GM12878 (cell line): ENCODE measurements around the gene ICAM4. TPM values are rescaled to one million over a fixed set of nuclear protein-coding genes. Genes with fewer than 3 reads are reported as not detected.

Source experiments
- ATAC-seq: fragments of 200-7000 bp; cut with Tn5 transposase; 3 replicates; pipeline ENCODE4 v1.9.1; 2020; ENCODE audit warnings: mild to moderate bottlenecking, moderate library complexity
- BruUV-seq: library from RNA; stranded (reverse); fragments of 400-500 nt; replicated peaks from 2 replicates; lab custom pipeline; 2021; lab: Mats Ljungman, UMichigan
- CTCF ChIA-PET: fragments of 300-600 bp; sonication (Branson Sonifier 250); formaldehyde crosslinking; extraction: SDS; loops from one replicate; lab custom pipeline; 2021; ENCODE audit warnings: inconsistent platforms; lab: Yijun Ruan, JAX
- POLR2A ChIA-PET: fragments of 350-600 bp; formaldehyde crosslinking; extraction: SDS; loops from one replicate; lab custom pipeline; 2021; ENCODE audit warnings: inconsistent platforms; lab: Charles Lee
- RAD21 ChIA-PET: fragments of 300-600 bp; sonication (Branson Sonifier 250); formaldehyde crosslinking; loops from one replicate; lab custom pipeline; 2023; ENCODE audit warnings: antibody characterized with exemption; ENCODE audit not compliant: unreplicated experiment; lab: Charles Lee
- SMC1A ChIA-PET: fragments of 300-600 bp; sonication (Branson Sonifier 250); formaldehyde crosslinking; loops from one replicate; lab custom pipeline; 2023; ENCODE audit not compliant: unreplicated experiment, uncharacterized antibody; lab: Charles Lee
- DNase-seq: peaks from one replicate; pipeline ENCODE4 v3.0.0-alpha.2; 2011; ENCODE audit warnings: low read depth, low spot score
- FAIRE-seq: peaks from 3 replicates; lab custom pipeline; 2011; peaks lifted over from hg19 to GRCh38; lab: Jason Lieb, UNC
- H2AFZ ChIP-seq: 2 replicates; pipeline ENCODE4 v1.6.0; 2011; ENCODE audit warnings: low read depth, low read length, control low read depth; ENCODE audit not compliant: control insufficient read depth
- H3K27ac ChIP-seq: 2 replicates; pipeline ENCODE4 v1.5.1; 2011; ENCODE audit warnings: control low read depth; ENCODE audit not compliant: control insufficient read depth, insufficient read depth
- H3K27me3 ChIP-seq, 2 experiments: replicated peaks in 1 of 2; 2 replicates each; pipeline versions ENCODE4 v1.6.0 to v1.6.1; 2011; ENCODE audit warnings: low read length in 1 of 2; ENCODE audit not compliant: control insufficient read depth in 2 of 2, insufficient read depth in 2 of 2
- H3K36me3 ChIP-seq, 2 experiments: 2 replicates each; pipeline ENCODE4 v1.5.1; 2011; ENCODE audit warnings: low read length in 1 of 2; ENCODE audit not compliant: control insufficient read depth in 2 of 2, insufficient read depth in 2 of 2
- H3K4me1 ChIP-seq: 2 replicates; pipeline ENCODE4 v1.6.1; 2011; ENCODE audit warnings: mild to moderate bottlenecking, low read length, moderate library complexity, mixed read lengths; ENCODE audit not compliant: control insufficient read depth, insufficient read depth
- H3K4me2 ChIP-seq: 2 replicates; pipeline ENCODE4 v1.6.0; 2011; ENCODE audit warnings: control low read depth; ENCODE audit not compliant: control insufficient read depth, insufficient read depth
- H3K4me3 ChIP-seq: fragments of 200-600 bp; sonication (generic); 2 replicates; pipeline ENCODE4 v1.5.1; 2016
- H3K79me2 ChIP-seq: 2 replicates; pipeline ENCODE4 v1.6.0; 2011; ENCODE audit warnings: low read length; ENCODE audit not compliant: control insufficient read depth, insufficient read depth
- H3K9ac ChIP-seq: 2 replicates; pipeline ENCODE4 v1.8.0; 2011; ENCODE audit warnings: low read length, control low read depth, mixed read lengths; ENCODE audit not compliant: control insufficient read depth, insufficient read depth
- H3K9me3 ChIP-seq: replicated peaks from 3 replicates; pipeline ENCODE4 v1.5.1; 2011; ENCODE audit warnings: mild to moderate bottlenecking, low read length; ENCODE audit not compliant: control insufficient read depth, insufficient read depth
- H4K20me1 ChIP-seq: 2 replicates; pipeline ENCODE4 v1.6.0; 2011; ENCODE audit not compliant: control insufficient read depth, insufficient read depth
- ATF7 ChIP-seq: fragments of 450-650 bp; IDR thresholded peaks from 2 replicates; pipeline ENCODE4 v1.6.1; 2016; ENCODE audit warnings: low read depth, mild to moderate bottlenecking
- BACH1 ChIP-seq: fragments of 450-650 bp; IDR thresholded peaks from 2 replicates; pipeline ENCODE4 v1.6.1; 2017; ENCODE audit warnings: mild to moderate bottlenecking, borderline replicate concordance
- CBX5 ChIP-seq: sonication (generic); IDR thresholded peaks from 2 replicates; pipeline ENCODE4 v1.6.1; 2016; ENCODE audit warnings: low read depth, moderate library complexity, mild to moderate bottlenecking, inconsistent platforms
- CHD1 ChIP-seq: IDR thresholded peaks from 2 replicates; pipeline ENCODE4 v1.6.1; 2012; ENCODE audit warnings: low read depth, low read length, improper control_type of control experiment
- CHD2 ChIP-seq: IDR thresholded peaks from 2 replicates; pipeline ENCODE4 v1.6.1; 2011; ENCODE audit warnings: low read depth, low read length, improper control_type of control experiment, borderline replicate concordance
- CREB1 ChIP-seq: IDR thresholded peaks from 2 replicates; pipeline ENCODE4 v1.6.1; 2012; ENCODE audit warnings: low read depth, mild to moderate bottlenecking, inconsistent platforms
- CREM ChIP-seq: IDR thresholded peaks from 2 replicates; pipeline ENCODE4 v1.6.1; 2014; ENCODE audit warnings: antibody characterized with exemption, low read depth
- FOS ChIP-seq: IDR thresholded peaks from 3 replicates; pipeline ENCODE4 v1.6.1; 2011; ENCODE audit warnings: borderline replicate concordance; ENCODE audit not compliant: insufficient read length; ENCODE audit errors: extremely low read depth
- FOXM1 ChIP-seq: IDR thresholded peaks from 2 replicates; pipeline ENCODE4 v1.6.1; 2012; ENCODE audit warnings: low read depth, mild to moderate bottlenecking, inconsistent platforms, low read length, moderate library complexity
- MTA2 ChIP-seq: fragments of 450-650 bp; IDR thresholded peaks from 2 replicates; pipeline ENCODE4 v1.6.1; 2016; ENCODE audit warnings: low read depth, mild to moderate bottlenecking, moderate library complexity
- MTA3 ChIP-seq: IDR thresholded peaks from 2 replicates; pipeline ENCODE4 v1.6.1; 2012; ENCODE audit warnings: low read length, inconsistent platforms, borderline replicate concordance
- MYC ChIP-seq: IDR thresholded peaks from 2 replicates; pipeline ENCODE4 v1.6.1; 2011; ENCODE audit warnings: mild to moderate bottlenecking, low read length, moderate library complexity, inconsistent platforms; ENCODE audit not compliant: insufficient read depth, insufficient replicate concordance, insufficient read length, severe bottlenecking
- NBN ChIP-seq: fragments of 450-650 bp; IDR thresholded peaks from 2 replicates; pipeline ENCODE4 v1.6.1; 2016
- NFXL1 ChIP-seq: fragments of 450-650 bp; IDR thresholded peaks from 2 replicates; pipeline ENCODE4 v1.6.1; 2017; ENCODE audit warnings: antibody characterized with exemption, mild to moderate bottlenecking, borderline replicate concordance
- NR2F1 ChIP-seq: fragments of 450-650 bp; conservative IDR thresholded peaks from 2 replicates; pipeline ENCODE4 v1.6.1; 2017; ENCODE audit warnings: mild to moderate bottlenecking
- RB1 ChIP-seq: fragments of 450-650 bp; formaldehyde crosslinking; IDR thresholded peaks from 2 replicates; pipeline ENCODE4 v1.6.1; 2017; ENCODE audit warnings: mild to moderate bottlenecking, borderline replicate concordance
- SMC3 ChIP-seq: IDR thresholded peaks from 2 replicates; pipeline ENCODE4 v1.6.1; 2011; ENCODE audit warnings: low read length, improper control_type of control experiment, borderline replicate concordance
- SRF ChIP-seq, 2 experiments: IDR thresholded peaks; 2 replicates each; pipeline ENCODE4 v1.6.1; 2011; ENCODE audit warnings: low read depth in 2 of 2, low read length in 2 of 2, mild to moderate bottlenecking in 1 of 2, moderate library complexity in 1 of 2
- TCF12 ChIP-seq: IDR thresholded peaks from 2 replicates; pipeline ENCODE4 v1.6.1; 2011; ENCODE audit warnings: low read depth, mild to moderate bottlenecking, low read length
- YY1 ChIP-seq: IDR thresholded peaks from 2 replicates; pipeline ENCODE4 v1.6.1; 2011; ENCODE audit warnings: low read depth, mild to moderate bottlenecking, low read length
- ZNF24 ChIP-seq: fragments of 450-650 bp; IDR thresholded peaks from 2 replicates; pipeline ENCODE4 v1.6.1; 2017; ENCODE audit warnings: antibody characterized with exemption, mild to moderate bottlenecking
- ZNF274 ChIP-seq: IDR thresholded peaks from one replicate; pipeline ENCODE4 v1.8.0; 2011; ENCODE audit not compliant: insufficient read length, insufficient read depth
- WGBS: methylation state at CpG from one replicate; pipeline ENCODE4 v1.1.6; 2016; ENCODE audit warnings: low lambda C conversion rate; ENCODE audit not compliant: insufficient replicate concordance, insufficient coverage; ENCODE audit errors: missing lambda C conversion rate; 5-methylcytosine and 5-hydroxymethylcytosine counted together
- in situ Hi-C: fragments of 300-500 bp; cut with MboI; formaldehyde crosslinking; loops from 9 replicates; pipeline ENCODE4 v1.14.3; 2018; ENCODE audit warnings: mixed read lengths
- intact Hi-C: fragments of 100-400 bp; cut with micrococcal nuclease; formaldehyde crosslinking; loops from one replicate; pipeline ENCODE4 v1.14.2; 2022; ENCODE audit not compliant: unreplicated experiment
- polyA plus RNA-seq, 11 experiments: library from polyadenylated mRNA; depleted of rRNA in 4 of 11; unstranded in 6 of 11; stranded (reverse) in 5 of 11; fragments of >200 nt; fragmentation: Nextera tagmentation in 4 of 11; fragmentation: Illumina TruSeq in 1 of 11; extraction: Ambion mirVana in 4 of 11; extraction: Trizol in 1 of 11; gene quantifications; 1 replicate in 1 of 11; 2 replicates in 10 of 11; pipeline versions ENCODE4 v1.2.1 to v1.2.3, GENCODE V29; 2011 to 2016; ENCODE audit warnings: inconsistent platforms in 2 of 11, missing spikeins in 2 of 11, low read depth in 1 of 11
- total RNA-seq, 4 experiments: library from RNA; depleted of rRNA in 3 of 4; stranded (reverse); fragments of >200 nt in 3 of 4; fragmentation: Illumina TruSeq in 1 of 4; extraction: Trizol in 1 of 4; gene quantifications; 2 replicates each; pipeline versions ENCODE4 v1.2.1 to v1.2.3, GENCODE V29; 2013 to 2021
- TF ChIP-seq, protein P1 (sequence below): fragments of 450-650 bp; conservative IDR thresholded peaks from 2 replicates; pipeline ENCODE4 v1.6.1; 2017; ENCODE audit warnings: mild to moderate bottlenecking, moderate library complexity
- TF ChIP-seq, protein P2 (sequence below): IDR thresholded peaks from 2 replicates; pipeline ENCODE4 v1.6.1; 2011; ENCODE audit warnings: low read depth, mild to moderate bottlenecking, low read length, moderate library complexity, borderline replicate concordance; ENCODE audit errors: extremely low read depth

The ICAM4 gene
- total and polyA plus RNA-seq, 10 of the 15 experiments (the other 5 are each of a cell fraction or from before 2014, with no cell fraction given), result 0.31 to 5.1 (median 1.7) TPM

DNA sequence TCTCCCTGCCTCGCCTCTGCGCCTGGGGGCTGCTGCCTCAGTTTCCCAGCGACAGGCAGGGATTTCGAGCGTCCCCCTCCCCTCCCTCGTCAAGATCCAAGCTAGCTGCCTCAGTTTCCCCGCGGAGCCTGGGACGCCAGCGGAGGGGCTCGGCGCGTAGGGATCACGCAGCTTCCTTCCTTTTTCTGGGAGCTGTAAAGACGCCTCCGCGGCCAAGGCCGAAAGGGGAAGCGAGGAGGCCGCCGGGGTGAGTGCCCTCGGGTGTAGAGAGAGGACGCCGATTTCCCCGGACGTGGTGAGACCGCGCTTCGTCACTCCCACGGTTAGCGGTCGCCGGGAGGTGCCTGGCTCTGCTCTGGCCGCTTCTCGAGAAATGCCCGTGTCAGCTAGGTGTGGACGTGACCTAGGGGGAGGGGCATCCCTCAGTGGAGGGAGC is 16.6 kb upstream of the ICAM4 start:
- H3K36me3 ChIP-seq, result peaks cover 5 to 10% of the 10 kb centered on the region in 2 experiments; a peak in 3 of 4 replicates
- no peaks in the 10 kb centered on the region for H3K27me3 ChIP-seq
- H3K4me1 ChIP-seq, result no peaks in the 10 kb centered on the region; the same call in 1 of the 2 replicates
- CTCF ChIA-PET, result interaction anchor here (0.7 to 11.2 kb wide), 18 partner anchors 10 to 166 kb away, joined by 3 to 370 read pairs (median 8); partner anchors contain the start of genes CDC37, ICAM4, ICAM5 and TYK2
- peak; percentile 35 for FAIRE-seq
- in situ Hi-C loops (no loop called here), intact Hi-C loops (loop anchor here (2.0 to 5.0 kb wide), 2 partner anchors 62 to 111 kb away; partner anchors contain the start of genes RAVER1 and TYK2)
- ATAC-seq, result peak; percentile 75
- peak overlapping the region; percentile 35 for H2AFZ ChIP-seq
- no TSS peak for BruUV-seq
- under 1% methylated on average over 37 of the region's 37 CpGs for WGBS
- H4K20me1 ChIP-seq, result no peaks in the 10 kb centered on the region
- SMC1A ChIA-PET, result interaction anchor here (1.0 to 8.5 kb wide), 20 partner anchors 10 to 342 kb away, joined by 3 to 158 read pairs (median 6); partner anchors contain the start of genes FDX2, ICAM4, ICAM5 and TYK2
- DNase-seq, result no peak
- H3K4me2 ChIP-seq, result peak overlapping the region; percentile 99
- POLR2A ChIA-PET, result interaction anchor here (0.5 to 4.7 kb wide), 18 partner anchors 10 to 168 kb away, joined by 3 to 108 read pairs (median 6); partner anchors contain the start of genes ANGPTL6, ICAM4, ICAM5 and TYK2
- RAD21 ChIA-PET, result interaction anchor here (0.7 to 6.1 kb wide), 24 partner anchors 10 to 325 kb away, joined by 3 to 206 read pairs (median 10); partner anchors contain the start of genes CDC37, DNMT1, ICAM4 and ICAM5
- H3K4me3 ChIP-seq, result peak overlapping the region; percentile 92
- H3K79me2 ChIP-seq, result peaks cover 49% of the 10 kb centered on the region
- H3K9ac ChIP-seq, result peak overlapping the region; percentile 89
- H3K9me3 ChIP-seq, result no peaks in the 10 kb centered on the region
- peak overlapping the region; percentile 98 for H3K27ac ChIP-seq
- peak; percentile 64; the same call in 1 of the 2 replicates for TF ChIP-seq TCF12
- TF ChIP-seq, protein P1, sequence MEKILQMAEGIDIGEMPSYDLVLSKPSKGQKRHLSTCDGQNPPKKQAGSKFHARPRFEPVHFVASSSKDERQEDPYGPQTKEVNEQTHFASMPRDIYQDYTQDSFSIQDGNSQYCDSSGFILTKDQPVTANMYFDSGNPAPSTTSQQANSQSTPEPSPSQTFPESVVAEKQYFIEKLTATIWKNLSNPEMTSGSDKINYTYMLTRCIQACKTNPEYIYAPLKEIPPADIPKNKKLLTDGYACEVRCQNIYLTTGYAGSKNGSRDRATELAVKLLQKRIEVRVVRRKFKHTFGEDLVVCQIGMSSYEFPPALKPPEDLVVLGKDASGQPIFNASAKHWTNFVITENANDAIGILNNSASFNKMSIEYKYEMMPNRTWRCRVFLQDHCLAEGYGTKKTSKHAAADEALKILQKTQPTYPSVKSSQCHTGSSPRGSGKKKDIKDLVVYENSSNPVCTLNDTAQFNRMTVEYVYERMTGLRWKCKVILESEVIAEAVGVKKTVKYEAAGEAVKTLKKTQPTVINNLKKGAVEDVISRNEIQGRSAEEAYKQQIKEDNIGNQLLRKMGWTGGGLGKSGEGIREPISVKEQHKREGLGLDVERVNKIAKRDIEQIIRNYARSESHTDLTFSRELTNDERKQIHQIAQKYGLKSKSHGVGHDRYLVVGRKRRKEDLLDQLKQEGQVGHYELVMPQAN, result peak; percentile 15; the same call in 1 of the 2 replicates
- peak; percentile 78 for TF ChIP-seq NR2F1
- TF ChIP-seq SMC3, result peak; percentile 8; the same call in 1 of the 2 replicates
- TF ChIP-seq, protein P2, sequence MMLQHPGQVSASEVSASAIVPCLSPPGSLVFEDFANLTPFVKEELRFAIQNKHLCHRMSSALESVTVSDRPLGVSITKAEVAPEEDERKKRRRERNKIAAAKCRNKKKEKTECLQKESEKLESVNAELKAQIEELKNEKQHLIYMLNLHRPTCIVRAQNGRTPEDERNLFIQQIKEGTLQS, result no peak
- TF ChIP-seq MTA3, result 0 out of 2 replicates have a peak, but pooled peaks have one; percentile 73
- peak; percentile 16 for TF ChIP-seq NBN
- peak; percentile 78 for TF ChIP-seq CREM
- peak; percentile 7; the same call in 1 of the 2 replicates for TF ChIP-seq YY1
- TF ChIP-seq ZNF24, result 0 out of 2 replicates have a peak, but pooled peaks have one; percentile 7
- peak; percentile 79; the same call in 1 of the 2 replicates for TF ChIP-seq MTA2
- TF ChIP-seq CREB1, result peak; percentile 71
- peak; percentile 46 for TF ChIP-seq ATF7
- 0 out of 2 replicates have a peak, but pooled peaks have one; percentile 35 for TF ChIP-seq CHD1
- no peak for TF ChIP-seq FOS
- TF ChIP-seq FOXM1, result 0 out of 2 replicates have a peak, but pooled peaks have one; percentile 7
- TF ChIP-seq MYC, result peak; percentile 12
- TF ChIP-seq ZNF274, result no peak
- TF ChIP-seq RB1, result no peak
- TF ChIP-seq BACH1, result peak; percentile 94
- TF ChIP-seq SRF (IDR thresholded peaks at IDR 0.05; ENCODE audit: low read depth in 2 of 2, low read length in 2 of 2), result 0 out of 4 replicates have a peak, but pooled peaks of 1 of the 2 experiments have one; percentile 0
- peak; percentile 74 for TF ChIP-seq CHD2
- TF ChIP-seq NFXL1, result no peak
- no peak for TF ChIP-seq CBX5
